GM12874 (cell line): ENCODE results near the gene SEL1L.

Experiments
- TF ChIP-seq, protein P1 (sequence below): IDR thresholded peaks from 2 replicates; pipeline ENCODE4 v1.5.1; 2011; ENCODE audit warnings: low read depth, mild to moderate bottlenecking, control low read depth, low read length, moderate library complexity; ENCODE audit not compliant: insufficient read depth

The SEL1L gene

DNA sequence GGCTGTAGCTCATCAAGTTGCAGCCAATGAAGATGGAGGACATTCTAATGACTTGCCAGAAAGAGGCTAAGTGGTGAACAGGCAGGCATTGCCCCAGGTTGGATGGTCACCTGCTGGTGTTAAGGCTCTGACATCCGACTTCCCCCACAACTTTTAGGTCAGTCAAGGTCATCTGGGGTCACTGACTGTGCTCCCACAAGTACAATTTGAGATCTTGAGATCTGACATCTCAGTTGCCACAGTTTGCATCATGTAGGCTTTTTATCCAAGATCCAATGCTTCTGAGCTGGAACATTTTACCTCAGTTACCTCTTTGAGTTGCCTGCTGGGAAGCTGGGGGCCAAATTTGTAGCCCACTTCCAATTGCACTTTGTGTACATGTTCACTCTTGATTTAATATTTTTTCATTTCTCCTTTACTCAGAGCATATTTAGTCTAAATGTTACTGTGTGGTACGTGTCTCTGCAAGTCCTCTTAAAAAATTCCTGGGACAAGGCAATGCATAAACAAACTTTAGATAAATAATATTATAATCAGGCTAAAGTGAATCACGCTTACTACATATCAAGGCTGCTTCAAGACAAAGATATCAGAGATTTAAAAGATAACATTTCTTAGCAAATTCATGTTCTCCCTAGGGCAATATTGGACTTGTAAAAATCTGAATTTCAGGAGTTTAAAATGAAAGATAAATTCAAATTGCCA lies 61.4 kb downstream of the SEL1L start:
- TF ChIP-seq, protein P1, sequence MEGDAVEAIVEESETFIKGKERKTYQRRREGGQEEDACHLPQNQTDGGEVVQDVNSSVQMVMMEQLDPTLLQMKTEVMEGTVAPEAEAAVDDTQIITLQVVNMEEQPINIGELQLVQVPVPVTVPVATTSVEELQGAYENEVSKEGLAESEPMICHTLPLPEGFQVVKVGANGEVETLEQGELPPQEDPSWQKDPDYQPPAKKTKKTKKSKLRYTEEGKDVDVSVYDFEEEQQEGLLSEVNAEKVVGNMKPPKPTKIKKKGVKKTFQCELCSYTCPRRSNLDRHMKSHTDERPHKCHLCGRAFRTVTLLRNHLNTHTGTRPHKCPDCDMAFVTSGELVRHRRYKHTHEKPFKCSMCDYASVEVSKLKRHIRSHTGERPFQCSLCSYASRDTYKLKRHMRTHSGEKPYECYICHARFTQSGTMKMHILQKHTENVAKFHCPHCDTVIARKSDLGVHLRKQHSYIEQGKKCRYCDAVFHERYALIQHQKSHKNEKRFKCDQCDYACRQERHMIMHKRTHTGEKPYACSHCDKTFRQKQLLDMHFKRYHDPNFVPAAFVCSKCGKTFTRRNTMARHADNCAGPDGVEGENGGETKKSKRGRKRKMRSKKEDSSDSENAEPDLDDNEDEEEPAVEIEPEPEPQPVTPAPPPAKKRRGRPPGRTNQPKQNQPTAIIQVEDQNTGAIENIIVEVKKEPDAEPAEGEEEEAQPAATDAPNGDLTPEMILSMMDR = no peak

DNA sequence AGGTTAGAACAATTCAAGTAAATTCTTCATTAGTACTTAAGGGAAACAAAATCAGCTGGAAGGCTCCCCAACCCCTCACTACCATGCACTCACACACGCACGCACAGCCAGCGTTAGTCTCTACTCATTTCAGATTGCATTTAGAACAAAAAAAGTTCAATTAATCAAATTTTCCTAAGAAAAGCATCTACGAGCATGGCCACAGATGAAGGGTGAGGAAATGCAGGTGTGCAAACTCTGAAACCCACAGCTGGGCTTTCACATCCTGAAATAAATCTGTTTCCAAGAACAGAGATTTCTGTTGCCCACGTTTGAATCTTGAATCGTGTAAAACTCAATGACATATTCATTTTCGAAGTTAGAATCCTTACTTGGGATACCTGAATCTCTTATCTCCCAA lies 62.6 kb downstream of the SEL1L start:
- TF ChIP-seq, protein P1 = no peak

DNA sequence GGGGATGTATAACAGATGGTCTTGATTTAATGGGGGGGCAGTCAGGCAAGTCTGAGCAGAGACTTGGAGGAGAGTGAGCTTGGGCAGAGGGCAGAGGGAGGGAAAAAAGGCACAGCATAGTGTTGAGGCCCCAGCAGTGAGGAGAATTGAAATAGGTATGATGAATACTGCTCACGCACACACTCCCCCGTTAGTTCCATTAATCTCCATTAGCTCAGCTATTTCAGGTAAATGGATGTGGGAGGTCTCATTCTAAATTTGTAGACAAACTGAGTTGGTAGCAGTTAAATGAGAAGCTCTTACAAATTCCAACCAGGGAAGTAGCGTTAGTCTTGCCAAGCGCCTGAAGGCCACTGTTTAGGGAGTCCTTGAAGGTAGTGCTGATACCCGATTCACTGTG lies 66.8 kb downstream of the SEL1L start:
- TF ChIP-seq, protein P1 = no peak

DNA sequence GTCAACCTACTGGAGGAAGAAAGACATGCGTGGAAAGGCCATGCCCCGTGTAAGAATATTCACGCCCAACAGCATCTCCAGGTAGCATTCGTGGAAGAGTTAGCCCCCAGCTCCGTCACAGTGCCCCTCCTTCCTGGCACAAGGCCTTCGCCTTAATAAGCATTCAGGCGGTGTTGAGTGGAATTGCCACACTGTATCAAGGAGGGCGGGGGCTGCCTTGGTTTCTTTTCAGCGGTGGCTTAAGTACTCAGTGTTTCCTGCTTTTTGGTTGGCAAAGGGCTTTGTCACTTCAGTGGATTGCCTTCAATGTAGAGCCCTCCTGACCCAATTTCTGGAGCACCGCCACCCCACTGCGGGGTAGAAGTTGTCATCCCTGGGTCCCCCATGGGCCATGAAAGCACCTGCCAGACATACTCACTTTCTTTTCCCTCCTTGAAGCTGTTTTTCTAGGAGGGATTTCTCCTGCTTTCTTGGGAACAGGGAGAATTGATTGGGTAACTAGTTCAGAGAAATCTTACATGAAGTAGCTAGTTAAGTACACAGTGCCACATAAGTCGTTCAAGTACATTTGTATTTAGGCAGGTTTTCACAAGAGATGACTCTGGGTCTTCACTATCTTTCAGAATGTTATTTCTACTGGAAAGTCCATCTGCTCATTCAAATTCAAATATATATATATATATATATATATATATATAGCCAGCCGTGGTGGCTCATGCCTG lies 68.0 kb downstream of the SEL1L start:
- TF ChIP-seq, protein P1 = no peak

DNA sequence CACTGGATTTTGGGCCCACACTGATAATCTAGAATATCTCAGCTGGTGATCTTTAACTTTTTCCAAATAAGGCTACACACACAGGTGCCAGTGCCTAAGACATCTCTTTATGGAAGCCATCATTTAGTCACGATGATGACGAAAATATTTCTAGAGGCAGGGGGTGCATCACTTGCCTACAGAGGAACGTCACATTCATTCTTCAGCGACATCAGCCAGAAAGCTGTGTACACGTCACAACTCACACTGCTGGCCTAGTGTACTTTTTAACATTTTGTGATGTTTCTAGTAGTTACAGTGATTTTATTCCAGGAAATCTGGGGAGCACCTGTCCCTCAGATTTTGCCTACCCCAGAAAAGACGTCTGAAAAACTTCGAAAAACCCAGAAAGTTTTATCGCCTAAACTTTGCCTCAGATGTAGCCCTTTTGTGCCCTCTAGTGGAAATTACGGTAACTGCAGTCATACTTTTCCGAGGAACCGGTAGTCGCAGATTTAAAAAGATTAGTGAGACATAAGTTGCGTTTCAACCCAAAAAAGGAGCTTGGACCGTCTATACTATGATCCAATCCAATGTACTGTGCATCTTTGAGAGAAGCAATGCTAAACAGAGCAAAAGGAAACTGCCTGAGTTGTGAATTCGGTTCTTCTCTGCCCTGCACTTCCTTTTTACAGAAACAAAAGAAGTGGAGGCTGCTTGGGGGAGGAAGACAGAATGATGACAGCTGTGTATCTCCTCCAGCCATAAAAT lies 69.2 kb downstream of the SEL1L start:
- TF ChIP-seq, protein P1 = peak; percentile 61; the same call in 1 of the 2 replicates

DNA sequence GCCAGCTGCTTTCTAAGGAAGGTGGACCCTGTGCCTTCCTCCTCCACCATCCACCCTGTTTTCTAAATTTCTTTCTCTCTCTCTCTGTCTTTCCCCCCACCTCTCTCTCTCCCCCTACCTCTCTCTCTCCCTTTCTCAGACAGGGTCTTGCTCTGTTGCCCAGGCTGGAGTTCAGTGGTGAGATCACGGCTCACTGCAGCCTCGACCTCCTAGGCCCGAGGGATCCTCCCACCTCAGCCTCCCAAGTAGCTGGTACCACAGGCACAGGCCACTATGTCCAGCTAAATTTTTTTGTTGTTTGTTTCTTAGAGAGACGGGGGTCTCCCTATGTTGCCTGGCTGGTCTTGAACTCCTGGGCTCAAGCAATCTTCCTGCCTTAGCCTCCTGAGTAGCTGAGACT lies 73.7 kb downstream of the SEL1L start:
- TF ChIP-seq, protein P1 = no peak

DNA sequence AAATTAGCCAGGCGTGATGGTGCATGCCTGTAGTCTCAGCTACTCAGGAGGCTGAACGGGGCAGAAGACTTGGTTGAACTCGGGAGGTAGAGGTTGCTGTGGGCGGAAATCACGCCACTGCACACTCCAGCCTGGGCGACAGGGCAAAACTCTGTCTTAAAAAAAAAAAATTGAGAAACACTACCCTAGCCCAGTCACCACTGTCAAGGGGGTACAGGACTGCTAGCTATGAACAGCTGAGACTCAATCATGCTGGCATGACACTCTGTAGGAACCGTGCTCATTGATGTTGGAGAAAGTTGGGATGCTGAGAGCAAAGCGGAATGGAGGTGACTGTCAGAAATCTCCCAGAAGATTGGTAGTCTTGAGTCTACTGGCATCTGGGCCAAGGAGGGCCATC lies 75.3 kb downstream of the SEL1L start:
- TF ChIP-seq, protein P1 = no peak
